Gastrocnemius medialis (tissue), 4 donors: ENCODE measurements around the gene PP2D1.

Experiments
- CTCF ChIP-seq, 5 experiments: fragments of 450-650 bp in 3 of 5; fragments of 200-600 bp in 2 of 5; sonication (generic) in 2 of 5; IDR thresholded peaks in 4 of 5; conservative IDR thresholded peaks in 1 of 5; 1 replicate in 4 of 5; 2 replicates in 1 of 5; pipeline ENCODE4 v1.5.1; 2016 to 2019; ENCODE audit warnings: antibody characterized with exemption in 5 of 5, mild to moderate bottlenecking in 3 of 5, moderate library complexity in 3 of 5
- POLR2A ChIP-seq, 2 donors: fragments of 450-650 bp; IDR thresholded peaks; one replicate each; pipeline ENCODE4 v1.6.1; 2017; ENCODE audit warnings: antibody characterized with exemption in 2 of 2, mild to moderate bottlenecking in 2 of 2, moderate library complexity in 2 of 2

- no peak for TF ChIP-seq CTCF (IDR thresholded peaks at IDR 0.05 in 4 of 5, conservative IDR thresholded peaks at IDR 0.05 in 1 of 5)
- TF ChIP-seq POLR2A (IDR thresholded peaks at IDR 0.05), result no peak
Measured at GRCh38 chr3:19997502-19997901, 14.6 kb downstream of the PP2D1 start.
